ENCODE results near the gene SLC7A6.

Gene SLC7A6

DNA sequence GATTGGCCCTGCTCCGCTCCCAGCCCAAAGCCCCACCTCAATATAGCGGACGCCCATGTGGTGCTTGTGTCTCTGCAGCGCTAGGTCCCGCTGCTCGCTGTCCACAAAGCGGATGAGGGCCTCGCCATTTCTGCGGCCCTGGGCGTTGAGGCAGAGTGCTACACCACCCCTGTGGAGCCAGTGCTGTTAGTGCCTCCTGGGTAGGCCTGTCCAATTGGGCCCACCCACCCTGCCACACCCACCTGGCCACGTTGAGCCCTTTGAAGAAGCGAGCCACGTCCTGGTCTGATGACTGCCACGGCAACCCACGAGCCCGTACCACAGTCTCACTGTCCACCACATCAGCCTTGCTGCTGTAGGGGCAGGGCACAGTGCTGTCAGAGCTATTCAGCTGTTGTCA is 32.0 kb upstream of the SLC7A6 start:
- no peak overlapping the region for H3K4me3 ChIP-seq (ENCODE audit: low read length, poor library complexity, severe bottlenecking)
- H3K36me3 ChIP-seq (ENCODE audit: insufficient read depth, low read length), result peaks cover 47% of the 10 kb centered on the region; the same call in 1 of the 2 replicates
- H3K4me1 ChIP-seq (ENCODE audit: insufficient read depth, low read length, poor library complexity, severe bottlenecking), result peaks cover under 1% of the 10 kb centered on the region
- H3K4me2 ChIP-seq (ENCODE audit: low read depth, low read length, poor library complexity, severe bottlenecking), result no peak overlapping the region
- no peaks in the 10 kb centered on the region for H3K9me2 ChIP-seq (replicated peaks; ENCODE audit: low read depth, low read length)
- TF ChIP-seq EZH2phosphoT487 (IDR thresholded peaks at IDR 0.05; ENCODE audit: borderline replicate concordance), result no peak
- TF ChIP-seq, protein P1, sequence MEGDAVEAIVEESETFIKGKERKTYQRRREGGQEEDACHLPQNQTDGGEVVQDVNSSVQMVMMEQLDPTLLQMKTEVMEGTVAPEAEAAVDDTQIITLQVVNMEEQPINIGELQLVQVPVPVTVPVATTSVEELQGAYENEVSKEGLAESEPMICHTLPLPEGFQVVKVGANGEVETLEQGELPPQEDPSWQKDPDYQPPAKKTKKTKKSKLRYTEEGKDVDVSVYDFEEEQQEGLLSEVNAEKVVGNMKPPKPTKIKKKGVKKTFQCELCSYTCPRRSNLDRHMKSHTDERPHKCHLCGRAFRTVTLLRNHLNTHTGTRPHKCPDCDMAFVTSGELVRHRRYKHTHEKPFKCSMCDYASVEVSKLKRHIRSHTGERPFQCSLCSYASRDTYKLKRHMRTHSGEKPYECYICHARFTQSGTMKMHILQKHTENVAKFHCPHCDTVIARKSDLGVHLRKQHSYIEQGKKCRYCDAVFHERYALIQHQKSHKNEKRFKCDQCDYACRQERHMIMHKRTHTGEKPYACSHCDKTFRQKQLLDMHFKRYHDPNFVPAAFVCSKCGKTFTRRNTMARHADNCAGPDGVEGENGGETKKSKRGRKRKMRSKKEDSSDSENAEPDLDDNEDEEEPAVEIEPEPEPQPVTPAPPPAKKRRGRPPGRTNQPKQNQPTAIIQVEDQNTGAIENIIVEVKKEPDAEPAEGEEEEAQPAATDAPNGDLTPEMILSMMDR (conservative IDR thresholded peaks at IDR 0.05; ENCODE audit: low read length), result no peak
- no peak overlapping the region for H3K9ac ChIP-seq (ENCODE audit: low read depth, low read length, poor library complexity, severe bottlenecking)
- no peaks in the 10 kb centered on the region for H3K79me2 ChIP-seq (ENCODE audit: insufficient read depth, low read length)
- H4K20me1 ChIP-seq (ENCODE audit: insufficient read depth, low read length, poor library complexity, severe bottlenecking), result peaks cover 17% of the 10 kb centered on the region
- H2AFZ ChIP-seq (ENCODE audit: low read length), result no peak overlapping the region
- no peaks in the 10 kb centered on the region for H3K9me3 ChIP-seq (ENCODE audit: insufficient read depth, low read depth, low read length)
- no peaks in the 10 kb centered on the region for H3F3A ChIP-seq (ENCODE audit: low read depth)
- H3K27me3 ChIP-seq (ENCODE audit: insufficient read depth, low read length, poor library complexity, severe bottlenecking), result no peaks in the 10 kb centered on the region

DNA sequence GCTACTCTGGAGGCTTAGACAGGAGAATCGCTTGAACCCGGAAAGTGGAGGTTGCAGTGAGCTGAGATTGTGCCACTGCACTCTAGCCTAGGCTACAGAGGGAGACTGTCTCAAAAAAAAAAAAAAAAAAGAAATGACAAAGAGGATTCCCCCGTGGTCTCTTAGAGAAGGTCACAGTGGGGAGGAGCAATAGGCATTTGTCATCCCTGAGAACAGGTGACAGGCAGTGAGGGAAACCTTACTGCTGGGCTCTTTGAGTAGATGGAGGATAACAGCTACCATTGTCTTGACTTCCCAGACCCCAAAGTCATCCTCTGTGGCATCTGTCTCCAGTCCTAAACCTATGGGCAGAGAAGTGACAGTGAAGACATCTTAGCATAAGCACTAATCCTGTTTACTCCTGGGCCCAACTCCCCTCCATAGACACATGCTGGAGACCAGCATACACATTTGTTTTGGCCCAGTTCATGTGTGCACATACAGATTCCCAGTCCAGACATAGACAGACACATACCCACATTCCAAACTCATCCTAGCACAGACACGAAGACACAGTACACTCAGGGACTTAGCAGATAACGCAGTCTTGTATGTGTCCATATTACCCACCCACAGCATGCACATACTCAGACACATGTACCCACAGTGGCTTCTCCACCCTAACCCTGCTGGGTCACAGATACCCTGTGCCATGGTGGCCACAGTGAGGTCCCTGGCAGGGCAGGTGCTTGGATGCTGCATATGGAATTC is 31.1 kb upstream of the SLC7A6 start:
- peaks cover 13% of the 10 kb centered on the region for H4K20me1 ChIP-seq (ENCODE audit: insufficient read depth, low read length, poor library complexity, severe bottlenecking)
- H3K27me3 ChIP-seq (ENCODE audit: insufficient read depth, low read length, poor library complexity, severe bottlenecking), result no peaks in the 10 kb centered on the region
- no peaks in the 10 kb centered on the region for H3F3A ChIP-seq (ENCODE audit: low read depth)
- TF ChIP-seq, protein P1 (conservative IDR thresholded peaks at IDR 0.05; ENCODE audit: low read length), result no peak
- TF ChIP-seq EZH2phosphoT487 (IDR thresholded peaks at IDR 0.05; ENCODE audit: borderline replicate concordance), result no peak
- no peak overlapping the region for H3K4me2 ChIP-seq (ENCODE audit: low read depth, low read length, poor library complexity, severe bottlenecking)
- peaks cover 38% of the 10 kb centered on the region; the same call in 1 of the 2 replicates for H3K36me3 ChIP-seq (ENCODE audit: insufficient read depth, low read length)
- no peaks in the 10 kb centered on the region for H3K9me2 ChIP-seq (replicated peaks; ENCODE audit: low read depth, low read length)
- H3K4me1 ChIP-seq (ENCODE audit: insufficient read depth, low read length, poor library complexity, severe bottlenecking), result no peaks in the 10 kb centered on the region
- H2AFZ ChIP-seq (ENCODE audit: low read length), result no peak overlapping the region
- no peak overlapping the region for H3K4me3 ChIP-seq (ENCODE audit: low read length, poor library complexity, severe bottlenecking)
- no peaks in the 10 kb centered on the region for H3K9me3 ChIP-seq (ENCODE audit: insufficient read depth, low read depth, low read length)
- no peaks in the 10 kb centered on the region for H3K79me2 ChIP-seq (ENCODE audit: insufficient read depth, low read length)
- H3K9ac ChIP-seq (ENCODE audit: low read depth, low read length, poor library complexity, severe bottlenecking), result no peak overlapping the region

DNA sequence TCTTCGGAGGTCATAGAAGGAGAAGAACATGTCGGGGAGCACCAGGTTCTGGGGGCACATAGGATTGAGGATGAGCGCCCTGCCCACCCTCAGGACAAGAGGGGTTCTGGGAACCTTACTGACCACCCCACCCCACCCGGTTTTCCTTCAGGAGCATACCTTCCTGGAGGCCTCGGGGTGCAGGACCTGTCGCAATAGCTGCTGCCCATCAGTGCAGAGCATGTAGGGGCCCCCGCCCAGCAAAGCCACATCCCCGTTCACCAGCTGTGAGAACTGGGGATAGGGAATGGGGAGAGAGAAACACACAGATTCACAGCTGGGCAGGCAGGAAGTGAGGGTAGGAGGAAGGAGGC is 30.5 kb upstream of the SLC7A6 start:
- H3K36me3 ChIP-seq (ENCODE audit: insufficient read depth, low read length), result peaks cover 34% of the 10 kb centered on the region; the same call in 1 of the 2 replicates
- H3K79me2 ChIP-seq (ENCODE audit: insufficient read depth, low read length), result no peaks in the 10 kb centered on the region
- H2AFZ ChIP-seq (ENCODE audit: low read length), result no peak overlapping the region
- H4K20me1 ChIP-seq (ENCODE audit: insufficient read depth, low read length, poor library complexity, severe bottlenecking), result peaks cover 13% of the 10 kb centered on the region
- H3K9me3 ChIP-seq (ENCODE audit: insufficient read depth, low read depth, low read length), result no peaks in the 10 kb centered on the region
- H3F3A ChIP-seq (ENCODE audit: low read depth), result no peaks in the 10 kb centered on the region
- no peak overlapping the region for H3K4me2 ChIP-seq (ENCODE audit: low read depth, low read length, poor library complexity, severe bottlenecking)
- TF ChIP-seq, protein P1 (conservative IDR thresholded peaks at IDR 0.05; ENCODE audit: low read length), result no peak
- TF ChIP-seq EZH2phosphoT487 (IDR thresholded peaks at IDR 0.05; ENCODE audit: borderline replicate concordance), result no peak
- no peaks in the 10 kb centered on the region for H3K27me3 ChIP-seq (ENCODE audit: insufficient read depth, low read length, poor library complexity, severe bottlenecking)
- no peak overlapping the region for H3K4me3 ChIP-seq (ENCODE audit: low read length, poor library complexity, severe bottlenecking)
- no peaks in the 10 kb centered on the region for H3K4me1 ChIP-seq (ENCODE audit: insufficient read depth, low read length, poor library complexity, severe bottlenecking)
- no peaks in the 10 kb centered on the region for H3K9me2 ChIP-seq (replicated peaks; ENCODE audit: low read depth, low read length)
- no peak overlapping the region for H3K9ac ChIP-seq (ENCODE audit: low read depth, low read length, poor library complexity, severe bottlenecking)
